Erythroblast (primary cell): ENCODE results near the gene TEPSIN.
A peak's percentile ranks its signal among the peaks of the same experiment; 100 is the strongest.

Source experiments
- DNase-seq, 2 experiments: peaks; one replicate each; lab custom pipeline; 2025; lab: John Stamatoyannopoulos, UW
- GATA1 ChIP-seq: IDR thresholded peaks from 2 replicates; pipeline ENCODE4 v1.6.1; 2011; ENCODE audit warnings: low read depth, mild to moderate bottlenecking, control low read depth, low read length, moderate library complexity
- POLR2A ChIP-seq: IDR thresholded peaks from 2 replicates; pipeline ENCODE4 v1.6.1; 2011; ENCODE audit warnings: mild to moderate bottlenecking, low read length

The TEPSIN gene

GRCh38 chr17:81204578-81204977 lies 34.3 kb downstream of the TEPSIN start:
- no peak for DNase-seq
- TF ChIP-seq GATA1 (no peak), POLR2A (no peak)

GRCh38 chr17:81203136-81203535 lies 35.7 kb downstream of the TEPSIN start:
- no peak for DNase-seq
- TF ChIP-seq GATA1 = no peak
- TF ChIP-seq POLR2A = no peak

- no peak for TF ChIP-seq GATA1
- no peak for TF ChIP-seq POLR2A
- no peak for DNase-seq
Measured at GRCh38 chr17:81202318-81202717, 36.5 kb downstream of the TEPSIN start.

GRCh38 chr17:81200695-81201580 lies 37.9 kb downstream of the TEPSIN start:
- TF ChIP-seq POLR2A = no peak
- peak; percentile 79 to 84 for DNase-seq

- TF ChIP-seq GATA1 (no peak), POLR2A (no peak)
- no peak for DNase-seq
Measured at GRCh38 chr17:81200201-81200600, 38.7 kb downstream of the TEPSIN start.

- DNase-seq = no peak
- TF ChIP-seq POLR2A (no peak), GATA1 (no peak)
Measured at GRCh38 chr17:81199482-81199830, 39.4 kb downstream of the TEPSIN start.

- no peak for TF ChIP-seq GATA1
- no peak for TF ChIP-seq POLR2A
- DNase-seq = no peak
Measured at GRCh38 chr17:81198826-81199481, 39.9 kb downstream of the TEPSIN start.

- DNase-seq = no peak
- TF ChIP-seq GATA1 = no peak
- no peak for TF ChIP-seq POLR2A
Measured at GRCh38 chr17:81197831-81198490, 40.9 kb downstream of the TEPSIN start.

- no peak for DNase-seq
Measured at GRCh38 chr17:81197409-81197795, 41.5 kb downstream of the TEPSIN start.

GRCh38 chr17:81196505-81197408 lies 42.1 kb downstream of the TEPSIN start:
- TF ChIP-seq POLR2A = no peak
- no peak for TF ChIP-seq GATA1
- no peak for DNase-seq

More at GRCh38 chr17:81197409-81197795, 41.5 kb downstream of the TEPSIN start:
- no peak for TF ChIP-seq GATA1
- TF ChIP-seq POLR2A = no peak

- TF ChIP-seq GATA1 = no peak
- TF ChIP-seq POLR2A = no peak
- DNase-seq = no peak
Measured at GRCh38 chr17:81195941-81196495, 42.8 kb downstream of the TEPSIN start.

GRCh38 chr17:81194941-81195901 lies 43.6 kb downstream of the TEPSIN start:
- no peak for TF ChIP-seq GATA1
- TF ChIP-seq POLR2A = no peak
- DNase-seq = no peak
